Measurements from ENCODE around the gene FLCN. TPM values are rescaled to one million over a fixed set of nuclear protein-coding genes. Genes with fewer than 3 reads are reported as not detected.
A peak's percentile ranks its signal among the peaks of the same experiment; 100 is the strongest.

Gene FLCN
- total RNA-seq, 8 experiments from 2014 or later = 9.7 to 47.0 (median 27.0) TPM

DNA sequence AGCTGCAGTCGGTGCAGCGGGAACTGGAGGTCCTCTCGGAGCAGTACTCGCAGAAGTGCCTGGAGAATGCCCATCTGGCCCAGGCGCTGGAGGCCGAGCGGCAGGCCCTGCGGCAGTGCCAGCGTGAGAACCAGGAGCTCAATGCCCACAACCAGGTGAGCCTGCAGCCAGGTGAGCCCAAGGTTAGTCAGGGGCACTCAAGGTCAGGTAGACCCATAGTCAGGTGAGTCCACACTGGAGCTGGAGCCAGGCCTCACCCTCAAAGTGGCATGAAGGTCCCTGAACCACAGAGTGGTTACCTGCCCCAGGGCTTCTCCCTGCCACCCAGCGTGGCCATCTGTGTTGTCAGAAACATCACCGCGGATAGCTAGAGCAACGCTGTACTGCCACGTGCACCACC lies 63.0 kb downstream of the FLCN start:
- ATAC-seq (replicated peaks in 6 of 8) = no peak
- H3K27ac ChIP-seq = no peak overlapping the region
- H3K4me3 ChIP-seq = no peak overlapping the region
- in situ Hi-C loops (cut with MboI; ENCODE audit: low pct_unique_long_range_greater_than_20kb in 2 of 9, low sequenced_read_pairs in 9 of 9, unreplicated experiment in 9 of 9) = no loop called here
- 90 to 100% (median 100%) methylated on average over 1 to 5 of the region's 14 CpGs; no CpG with 5 or more reads in 5 of the 10 experiments for WGBS, 10 experiments
- H3K4me1 ChIP-seq (replicated peaks in 1 of 2) = no peaks in the 10 kb centered on the region

DNA sequence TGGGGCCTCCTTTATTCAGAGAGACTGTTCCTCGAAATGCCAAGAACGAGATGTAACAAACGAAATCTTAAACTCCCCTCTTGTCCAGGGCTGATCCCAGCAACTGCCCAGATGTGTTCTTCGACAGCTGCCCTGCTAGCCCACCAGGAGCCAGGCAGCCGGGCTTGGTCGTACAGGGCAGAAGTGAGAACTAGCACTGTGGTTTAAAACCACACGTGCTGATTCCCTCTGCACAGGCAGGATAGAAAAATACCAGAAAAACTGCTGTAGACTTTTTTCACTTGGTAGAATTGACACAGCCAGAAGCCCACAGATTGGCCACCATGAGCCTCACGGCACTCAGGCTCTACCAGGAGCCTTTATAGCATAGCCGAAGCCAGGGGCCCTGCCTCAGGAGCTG lies 64.0 kb downstream of the FLCN start:
- WGBS, 10 experiments = 73 to 100% (median 91%) methylated on average over 1 to 6 of the region's 9 CpGs; no CpG with 5 or more reads in 6 of the 10 experiments
- no peak overlapping the region for H3K4me3 ChIP-seq
- H3K4me1 ChIP-seq (replicated peaks in 1 of 2) = no peaks in the 10 kb centered on the region
- ATAC-seq (replicated peaks in 6 of 8) = peak in 1 of 8 experiments; percentile 2
- in situ Hi-C loops (cut with MboI; ENCODE audit: low pct_unique_long_range_greater_than_20kb in 2 of 9, low sequenced_read_pairs in 9 of 9, unreplicated experiment in 9 of 9) = no loop called here
- no peak overlapping the region for H3K27ac ChIP-seq

DNA sequence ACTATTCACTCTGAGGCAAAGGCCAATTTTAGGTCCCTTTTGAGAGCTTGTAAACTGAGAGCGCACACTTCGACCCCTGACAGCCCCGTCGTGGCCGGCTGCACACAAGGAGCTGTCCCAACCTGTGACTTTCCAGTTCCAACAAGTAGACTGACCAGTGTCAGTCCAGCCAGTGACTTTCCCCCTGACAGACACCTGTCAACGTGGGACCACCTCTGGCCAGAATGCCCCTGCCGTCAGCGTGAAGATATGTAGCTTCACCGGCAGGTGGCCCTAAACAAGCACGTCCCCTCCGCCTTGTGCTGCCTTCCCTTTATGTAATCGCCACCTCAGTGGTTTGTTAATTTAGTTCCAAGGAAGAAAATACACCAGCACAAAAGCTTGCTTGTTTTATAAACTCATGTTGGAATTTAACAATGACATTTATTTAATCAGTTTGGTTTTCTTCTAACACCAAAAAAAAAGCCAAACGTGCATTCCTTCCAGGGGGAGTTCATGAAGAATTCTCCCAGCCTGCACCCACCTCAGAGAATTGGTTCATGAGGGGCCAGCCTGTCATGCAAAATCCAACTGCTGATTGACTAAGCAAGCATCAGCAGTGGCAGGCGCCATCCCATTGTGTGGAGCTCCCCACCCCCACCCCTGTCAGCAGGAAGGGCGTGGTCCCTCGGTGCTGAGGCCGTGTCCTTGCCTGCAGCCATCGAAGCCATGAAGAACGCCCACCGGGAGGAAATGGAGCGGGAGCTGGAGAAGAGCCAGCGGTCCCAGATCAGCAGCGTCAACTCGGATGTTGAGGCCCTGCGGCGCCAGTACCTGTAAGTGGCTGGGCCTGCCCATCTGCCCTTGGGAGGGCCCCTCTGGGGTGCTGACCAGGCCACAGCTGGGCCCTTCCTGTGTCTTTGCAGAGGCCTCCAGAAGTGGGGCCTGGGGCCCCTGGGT lies 64.7 kb downstream of the FLCN start:
- in situ Hi-C loops (cut with MboI; ENCODE audit: low pct_unique_long_range_greater_than_20kb in 2 of 9, low sequenced_read_pairs in 9 of 9, unreplicated experiment in 9 of 9) = no loop called here
- Histone ChIP-seq H3K4me3 (no peak overlapping the region), H3K4me1 (replicated peaks in 1 of 2) (no peaks in the 10 kb centered on the region), H3K27ac (no peak overlapping the region)
- peak in 7 of 8 experiments; percentile 24 to 87 (median 73) for ATAC-seq (replicated peaks in 6 of 8)
- 62 to 100% (median 72%) methylated on average over 3 to 14 of the region's 26 CpGs; no CpG with 5 or more reads in 3 of the 10 experiments for WGBS, 10 experiments

DNA sequence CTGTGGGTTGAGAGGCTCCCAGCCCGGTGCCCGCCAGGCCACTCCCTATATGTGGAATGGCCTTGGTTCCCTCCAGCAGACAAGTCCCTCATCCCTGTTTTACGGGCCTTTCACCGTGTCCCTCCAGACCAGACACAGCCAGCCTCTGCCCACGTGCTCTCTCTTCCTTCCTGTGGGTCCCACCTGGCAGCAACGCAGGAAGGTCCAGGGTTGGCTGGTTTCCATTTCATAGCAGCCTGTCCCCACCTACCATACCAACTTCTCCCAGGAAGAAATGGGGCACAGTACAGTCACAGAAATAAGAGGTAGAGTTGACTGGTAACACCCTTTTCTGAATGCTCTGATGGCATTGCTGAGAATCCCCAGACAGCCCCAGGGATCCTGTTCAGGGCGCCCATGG lies 65.8 kb downstream of the FLCN start:
- H3K4me1 ChIP-seq (replicated peaks in 1 of 2) = no peaks in the 10 kb centered on the region
- in situ Hi-C loops (cut with MboI; ENCODE audit: low pct_unique_long_range_greater_than_20kb in 2 of 9, low sequenced_read_pairs in 9 of 9, unreplicated experiment in 9 of 9) = no loop called here
- no peak overlapping the region for H3K27ac ChIP-seq
- WGBS, 10 experiments = 83 to 100% (median 94%) methylated on average over 1 to 3 of the region's 7 CpGs; no CpG with 5 or more reads in 5 of the 10 experiments
- no peak for ATAC-seq (replicated peaks in 6 of 8)
- H3K4me3 ChIP-seq = no peak overlapping the region

DNA sequence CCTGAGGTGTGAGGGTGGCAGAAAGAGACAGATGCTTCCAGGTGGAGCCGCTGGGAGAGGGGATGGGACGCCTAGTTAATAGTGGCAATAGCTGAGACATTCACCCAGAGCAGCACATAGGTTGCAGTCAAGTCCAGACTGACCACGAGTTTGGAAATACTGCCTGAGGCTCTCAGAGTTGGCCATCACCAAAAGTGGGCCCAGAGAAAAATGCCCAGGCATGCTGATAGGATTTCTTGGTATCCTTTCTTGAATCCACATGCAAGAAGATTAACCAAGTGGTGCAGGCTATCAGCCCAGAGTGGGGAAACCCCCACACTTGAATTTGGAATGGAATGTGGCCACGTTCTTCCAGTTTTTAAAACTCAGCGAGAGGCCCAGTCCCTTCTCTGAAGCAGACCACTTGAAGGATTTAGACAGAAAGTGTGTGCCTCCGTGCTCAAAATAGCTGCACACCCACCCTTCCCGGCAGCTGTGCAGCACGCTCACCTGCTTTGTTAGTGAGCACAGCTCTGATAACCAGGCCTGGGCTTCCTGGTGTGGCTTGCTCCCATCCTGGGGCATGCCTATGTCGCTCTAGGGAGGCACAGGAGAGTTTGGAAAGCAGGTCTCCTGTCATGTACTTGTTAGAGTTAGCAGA lies 66.5 kb downstream of the FLCN start:
- no peak for ATAC-seq (replicated peaks in 6 of 8)
- no peak overlapping the region for H3K27ac ChIP-seq
- no peak overlapping the region for H3K4me3 ChIP-seq
- WGBS, 10 experiments = 83 to 100% (median 92%) methylated on average over 1 to 7 of the region's 9 CpGs; no CpG with 5 or more reads in 2 of the 10 experiments
- in situ Hi-C loops (cut with MboI; ENCODE audit: low pct_unique_long_range_greater_than_20kb in 2 of 9, low sequenced_read_pairs in 9 of 9, unreplicated experiment in 9 of 9) = no loop called here
- no peaks in the 10 kb centered on the region for H3K4me1 ChIP-seq (replicated peaks in 1 of 2)

DNA sequence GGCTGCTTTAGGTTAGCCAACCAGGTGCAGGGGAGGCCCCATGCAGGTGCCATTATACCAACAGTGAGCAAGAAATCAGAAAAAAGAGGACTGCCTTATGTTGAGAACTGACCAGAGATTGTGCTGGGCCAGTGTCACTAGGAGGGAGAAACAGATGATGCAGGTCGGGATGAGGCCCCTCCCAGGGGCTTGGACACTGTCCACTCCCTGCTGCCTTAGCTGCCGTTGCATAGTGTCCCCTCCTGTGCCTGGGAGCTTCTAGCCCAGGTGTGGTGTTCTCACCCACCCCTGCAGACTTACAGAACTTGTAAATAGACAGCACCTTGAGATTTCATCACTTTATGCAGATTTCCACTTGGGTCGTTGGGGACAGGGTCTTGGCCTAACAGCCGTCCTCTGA lies 67.6 kb downstream of the FLCN start:
- Histone ChIP-seq H3K27ac (no peak overlapping the region), H3K4me1 (replicated peaks in 1 of 2) (no peaks in the 10 kb centered on the region), H3K4me3 (no peak overlapping the region)
- 74 to 100% (median 82%) methylated on average over 1 to 3 of the region's 4 CpGs; no CpG with 5 or more reads in 2 of the 10 experiments for WGBS, 10 experiments
- ATAC-seq (replicated peaks in 6 of 8) = no peak
- in situ Hi-C loops (cut with MboI; ENCODE audit: low pct_unique_long_range_greater_than_20kb in 2 of 9, low sequenced_read_pairs in 9 of 9, unreplicated experiment in 9 of 9) = no loop called here

DNA sequence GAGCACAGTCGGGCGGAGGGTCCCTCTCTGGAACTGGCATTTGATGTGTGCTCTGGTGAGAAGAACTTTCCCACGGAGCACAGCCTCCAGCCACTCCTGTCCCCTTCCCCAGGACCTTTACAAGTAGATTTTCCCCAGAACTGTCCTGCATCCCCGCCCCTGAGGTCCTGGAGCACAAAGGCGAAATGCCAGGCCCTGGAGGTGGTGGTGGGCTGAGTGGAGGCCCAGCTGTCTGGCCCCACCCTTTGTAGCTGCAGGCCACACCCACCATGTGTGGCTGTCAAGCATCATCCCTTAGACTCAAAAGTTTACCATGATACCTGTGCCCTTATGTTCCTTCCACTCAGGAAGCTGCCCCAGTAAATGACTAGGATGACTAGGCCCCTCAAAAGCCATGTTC lies 68.6 kb downstream of the FLCN start:
- no peak overlapping the region for H3K27ac ChIP-seq
- in situ Hi-C loops (cut with MboI; ENCODE audit: low pct_unique_long_range_greater_than_20kb in 2 of 9, low sequenced_read_pairs in 9 of 9, unreplicated experiment in 9 of 9) = no loop called here
- WGBS, 10 experiments = 30 to 100% (median 60%) methylated on average over 1 to 2 of the region's 5 CpGs; no CpG with 5 or more reads in 7 of the 10 experiments
- no peak overlapping the region for H3K4me3 ChIP-seq
- peak in 3 of 8 experiments; percentile 22 to 46 (median 36) for ATAC-seq (replicated peaks in 6 of 8)
- no peaks in the 10 kb centered on the region for H3K4me1 ChIP-seq (replicated peaks in 1 of 2)

DNA sequence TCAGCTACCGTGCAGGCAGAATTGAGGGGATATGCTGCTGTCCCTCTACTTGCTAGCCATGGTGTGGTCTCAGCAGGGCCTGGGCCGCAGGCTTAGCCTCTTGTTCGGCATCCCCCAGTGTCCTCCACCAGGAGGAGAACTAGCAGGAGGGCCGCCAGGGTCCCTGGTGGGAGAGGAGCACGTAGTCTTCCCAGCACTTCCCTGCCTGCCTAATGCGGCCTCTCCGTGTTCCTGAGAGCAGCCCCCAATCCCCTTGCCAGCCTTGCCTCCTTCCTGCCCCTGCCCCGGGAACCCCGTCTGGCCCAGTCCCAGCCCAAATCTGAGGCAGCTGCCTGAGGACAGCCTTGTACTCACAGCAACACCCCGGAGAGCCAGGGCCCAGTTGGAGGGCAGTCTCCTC lies 69.0 kb downstream of the FLCN start:
- Histone ChIP-seq H3K27ac (no peak overlapping the region), H3K4me3 (no peak overlapping the region), H3K4me1 (replicated peaks in 1 of 2) (no peaks in the 10 kb centered on the region)
- ATAC-seq (replicated peaks in 6 of 8) = peak in 1 of 8 experiments; percentile 13
- 67 to 94% (median 80%) methylated on average over 1 to 3 of the region's 10 CpGs; no CpG with 5 or more reads in 7 of the 10 experiments for WGBS, 10 experiments
- in situ Hi-C loops (cut with MboI; ENCODE audit: low pct_unique_long_range_greater_than_20kb in 2 of 9, low sequenced_read_pairs in 9 of 9, unreplicated experiment in 9 of 9) = no loop called here

DNA sequence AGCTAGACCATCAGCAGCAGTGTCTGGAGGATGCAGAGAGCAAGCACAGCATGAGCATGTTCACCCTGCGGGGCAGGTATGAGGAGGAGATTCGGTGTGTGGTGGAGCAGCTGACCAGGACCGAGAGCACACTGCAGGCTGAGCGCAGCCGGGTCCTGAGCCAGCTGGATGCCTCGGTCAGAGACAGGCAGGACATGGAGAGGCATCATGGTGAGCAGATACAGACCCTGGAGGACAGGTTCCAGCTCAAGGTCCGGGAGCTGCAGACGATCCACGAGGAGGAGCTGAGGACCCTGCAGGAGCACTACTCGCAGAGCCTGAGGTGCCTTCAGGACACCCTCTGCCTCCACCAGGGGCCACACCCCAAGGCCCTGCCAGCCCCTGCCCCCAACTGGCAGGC lies 69.6 kb downstream of the FLCN start:
- no peak for ATAC-seq (replicated peaks in 6 of 8)
- in situ Hi-C loops (cut with MboI; ENCODE audit: low pct_unique_long_range_greater_than_20kb in 2 of 9, low sequenced_read_pairs in 9 of 9, unreplicated experiment in 9 of 9) = no loop called here
- H3K27ac ChIP-seq = no peak overlapping the region
- 80 to 97% (median 90%) methylated on average over 1 to 5 of the region's 10 CpGs; no CpG with 5 or more reads in 7 of the 10 experiments for WGBS, 10 experiments
- no peaks in the 10 kb centered on the region for H3K4me1 ChIP-seq (replicated peaks in 1 of 2)
- no peak overlapping the region for H3K4me3 ChIP-seq

DNA sequence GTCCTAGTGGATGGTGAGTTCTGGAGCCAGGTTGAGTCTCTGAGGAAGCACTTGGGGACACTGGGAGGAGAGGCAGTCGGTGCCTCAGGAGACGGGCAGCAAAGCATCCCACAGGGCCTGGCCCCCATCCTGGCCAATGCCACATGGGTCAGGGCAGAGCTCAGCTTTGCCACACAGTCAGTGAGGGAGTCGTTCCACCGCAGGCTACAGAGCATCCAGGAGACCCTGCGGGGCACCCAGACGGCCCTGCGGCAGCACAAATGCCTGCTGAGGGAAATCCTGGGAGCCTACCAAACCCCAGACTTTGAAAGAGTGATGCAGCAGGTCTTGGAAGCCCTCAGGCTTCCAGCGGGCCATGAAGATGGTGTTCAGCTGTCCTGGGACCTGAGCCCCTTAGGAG lies 70.5 kb downstream of the FLCN start:
- WGBS, 10 experiments = 69 to 90% methylated on average over 2 to 3 of the region's 8 CpGs; no CpG with 5 or more reads in 8 of the 10 experiments

DNA sequence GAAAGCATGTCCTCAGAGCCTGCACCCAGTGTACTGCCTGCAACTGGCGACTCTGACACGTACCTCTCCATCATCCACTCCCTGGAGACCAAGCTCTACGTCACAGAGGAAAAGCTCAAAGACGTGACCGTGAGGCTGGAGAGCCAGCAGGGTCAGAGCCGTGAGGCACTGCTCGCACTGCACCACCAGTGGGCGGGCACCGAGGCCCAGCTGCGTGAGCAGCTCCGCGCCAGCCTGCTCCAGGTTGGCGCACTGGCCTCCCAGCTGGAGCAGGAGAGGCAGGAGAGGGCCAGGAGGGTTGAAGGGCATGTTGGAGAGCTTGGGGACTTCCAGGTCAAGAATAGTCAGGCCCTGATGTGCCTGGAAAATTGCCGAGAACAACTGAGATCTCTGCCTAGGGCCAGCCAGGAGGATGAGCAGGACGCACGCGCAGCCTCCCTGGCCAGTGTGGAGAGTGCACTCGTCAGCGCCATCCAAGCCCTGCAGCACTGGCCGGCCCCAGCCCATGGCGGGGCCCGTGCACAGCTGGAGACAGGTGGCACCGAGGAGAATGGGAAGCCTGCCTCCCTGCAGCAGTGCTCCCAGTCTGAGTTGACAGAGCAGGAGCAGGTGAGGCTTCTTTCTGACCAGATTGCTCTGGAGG lies 71.2 kb downstream of the FLCN start:
- no peak overlapping the region for H3K4me3 ChIP-seq
- ATAC-seq (replicated peaks in 6 of 8) = no peak
- H3K4me1 ChIP-seq (replicated peaks in 1 of 2) = no peaks in the 10 kb centered on the region
- in situ Hi-C loops (cut with MboI; ENCODE audit: low pct_unique_long_range_greater_than_20kb in 2 of 9, low sequenced_read_pairs in 9 of 9, unreplicated experiment in 9 of 9) = no loop called here
- H3K27ac ChIP-seq = no peak overlapping the region
- WGBS, 10 experiments = 60 to 100% (median 90%) methylated on average over 1 to 12 of the region's 23 CpGs; no CpG with 5 or more reads in 5 of the 10 experiments

More for the DNA sequence above, 70.5 kb downstream of the FLCN start:
- no peak overlapping the region for H3K4me3 ChIP-seq
- in situ Hi-C loops (cut with MboI; ENCODE audit: low pct_unique_long_range_greater_than_20kb in 2 of 9, low sequenced_read_pairs in 9 of 9, unreplicated experiment in 9 of 9) = no loop called here
- no peaks in the 10 kb centered on the region for H3K4me1 ChIP-seq (replicated peaks in 1 of 2)
- H3K27ac ChIP-seq = no peak overlapping the region
- ATAC-seq (replicated peaks in 6 of 8) = no peak

DNA sequence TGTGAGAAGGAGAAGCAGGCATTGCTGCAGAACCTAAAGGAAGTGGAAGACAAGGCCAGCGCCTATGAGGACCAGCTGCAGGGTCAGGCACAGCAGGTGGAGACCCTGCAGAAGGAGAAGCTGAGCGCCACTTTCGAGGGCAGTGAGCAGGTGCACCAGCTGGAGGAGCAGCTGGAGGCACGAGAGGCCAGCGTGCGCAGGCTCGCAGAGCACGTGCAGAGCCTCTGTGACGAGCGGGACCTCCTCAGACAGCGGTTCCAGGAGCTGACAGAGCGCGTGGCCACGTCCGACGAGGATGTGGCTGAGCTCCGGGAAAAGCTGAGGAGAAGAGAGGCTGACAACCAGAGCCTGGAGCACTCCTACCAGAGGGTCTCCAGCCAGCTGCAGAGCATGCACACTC lies 72.3 kb downstream of the FLCN start:
- Histone ChIP-seq H3K4me1 (replicated peaks in 1 of 2) (no peaks in the 10 kb centered on the region), H3K27ac (no peak overlapping the region), H3K4me3 (no peak overlapping the region)
- peak in 2 of 8 experiments; percentile 2 to 13 for ATAC-seq (replicated peaks in 6 of 8)
- WGBS, 10 experiments = 87 to 100% (median 93%) methylated on average over 1 to 13 of the region's 17 CpGs; no CpG with 5 or more reads in 5 of the 10 experiments
- in situ Hi-C loops (cut with MboI; ENCODE audit: low pct_unique_long_range_greater_than_20kb in 2 of 9, low sequenced_read_pairs in 9 of 9, unreplicated experiment in 9 of 9) = no loop called here

DNA sequence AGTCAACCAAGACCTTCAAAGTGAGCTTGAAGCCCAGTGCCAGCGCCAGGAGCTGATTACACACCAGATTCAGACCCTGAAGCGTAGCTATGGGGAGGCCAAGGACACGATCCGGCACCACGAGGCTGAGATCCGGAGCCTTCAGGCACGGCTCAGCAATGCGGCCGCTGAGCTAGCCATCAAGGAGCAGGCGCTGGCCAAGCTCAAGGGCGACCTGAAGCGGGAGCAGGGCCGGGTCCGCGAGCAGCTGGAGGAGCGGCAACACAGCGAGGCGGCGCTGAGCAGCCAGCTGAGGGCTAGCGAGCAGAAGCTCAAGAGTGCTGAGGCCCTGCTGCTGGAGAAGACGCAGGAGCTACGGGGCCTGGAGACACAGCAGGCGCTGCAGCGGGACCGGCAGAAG lies 72.8 kb downstream of the FLCN start:
- ATAC-seq (replicated peaks in 6 of 8) = peak in 2 of 8 experiments; percentile 14 to 26
- WGBS, 10 experiments = 73 to 100% (median 98%) methylated on average over 1 to 13 of the region's 25 CpGs; no CpG with 5 or more reads in 2 of the 10 experiments
- H3K4me3 ChIP-seq = no peak overlapping the region
- in situ Hi-C loops (cut with MboI; ENCODE audit: low pct_unique_long_range_greater_than_20kb in 2 of 9, low sequenced_read_pairs in 9 of 9, unreplicated experiment in 9 of 9) = no loop called here
- no peaks in the 10 kb centered on the region for H3K4me1 ChIP-seq (replicated peaks in 1 of 2)
- H3K27ac ChIP-seq = no peak overlapping the region

All from motor neuron (in vitro differentiated cells).